ENCODE results near the gene CHAD. TPM values are rescaled to one million over a fixed set of nuclear protein-coding genes. Genes with fewer than 3 reads are reported as not detected.

The CHAD gene
- total RNA-seq, 4 donors from 2014 or later = not detected

- Histone ChIP-seq H3K4me1 (peaks cover 0 to 65% (median 36%) of the 10 kb centered on the region in 4 donors), H3K36me3 (no peaks in the 10 kb centered on the region), H3K27me3 (no peaks in the 10 kb centered on the region), H3K27ac (peak overlapping the region in 1 of 4 donors; percentile 92), H3K9me3 (no peaks in the 10 kb centered on the region), H3K4me3 (no peak overlapping the region)
- no peak for DNase-seq (ENCODE audit: low spot score in 2 of 2)
- TF ChIP-seq EP300 (IDR thresholded peaks at IDR 0.05) (no peak), POLR2A (IDR thresholded peaks at IDR 0.05) (no peak), CTCF (IDR thresholded peaks at IDR 0.05) (no peak)
- 67 to 76% methylated on average over 9 of the region's 9 CpGs for WGBS, 2 donors
Observed at GRCh38 chr17:50424246-50424995, 44.3 kb downstream of the CHAD start.

- Histone ChIP-seq H3K27ac (no peak overlapping the region), H3K36me3 (no peaks in the 10 kb centered on the region), H3K9me3 (no peaks in the 10 kb centered on the region), H3K4me1 (peaks cover 0 to 62% (median 36%) of the 10 kb centered on the region in 4 donors), H3K27me3 (no peaks in the 10 kb centered on the region), H3K4me3 (no peak overlapping the region)
- 40 to 45% methylated on average over 6 of the region's 6 CpGs for WGBS, 2 donors
- TF ChIP-seq EP300 (IDR thresholded peaks at IDR 0.05) (no peak), CTCF (IDR thresholded peaks at IDR 0.05) (no peak), POLR2A (IDR thresholded peaks at IDR 0.05) (no peak)
- DNase-seq (ENCODE audit: low spot score in 2 of 2) = no peak
Observed at GRCh38 chr17:50423553-50424159, 45.0 kb downstream of the CHAD start.

- Histone ChIP-seq H3K4me1 (peaks cover 0 to 55% (median 34%) of the 10 kb centered on the region in 4 donors), H3K4me3 (no peak overlapping the region), H3K36me3 (no peaks in the 10 kb centered on the region), H3K27ac (no peak overlapping the region), H3K27me3 (no peaks in the 10 kb centered on the region), H3K9me3 (no peaks in the 10 kb centered on the region)
- 79 to 93% methylated on average over 2 of the region's 2 CpGs for WGBS, 2 donors
- DNase-seq (ENCODE audit: low spot score in 2 of 2) = no peak
- no peak for TF ChIP-seq EP300 (IDR thresholded peaks at IDR 0.05)
- TF ChIP-seq CTCF (IDR thresholded peaks at IDR 0.05) = no peak
- no peak for TF ChIP-seq POLR2A (IDR thresholded peaks at IDR 0.05)
Observed at GRCh38 chr17:50422738-50423137, 45.9 kb downstream of the CHAD start.

GRCh38 chr17:50421308-50422051 lies 47.2 kb downstream of the CHAD start:
- peak overlapping the region in 3 of 4 donors; percentile 3 to 29 (median 7) for H3K4me3 ChIP-seq

More at GRCh38 chr17:50421308-50422051, 47.2 kb downstream of the CHAD start:
- Histone ChIP-seq H3K27ac (peak overlapping the region in 3 of 4 donors; percentile 55 to 78 (median 70)), H3K36me3 (no peaks in the 10 kb centered on the region), H3K27me3 (no peaks in the 10 kb centered on the region), H3K9me3 (no peaks in the 10 kb centered on the region), H3K4me1 (peaks cover 0 to 42% (median 24%) of the 10 kb centered on the region in 4 donors)
- no peak for DNase-seq (ENCODE audit: low spot score in 2 of 2)
- TF ChIP-seq POLR2A (IDR thresholded peaks at IDR 0.05) (no peak), CTCF (IDR thresholded peaks at IDR 0.05) (no peak), EP300 (IDR thresholded peaks at IDR 0.05) (no peak)
- WGBS, 2 donors = 38 to 39% methylated on average over 3 of the region's 3 CpGs

Data from tibial nerve (tissue), 4 donors.